Medulla oblongata (tissue), 1 donor: ENCODE measurements around the gene SIPA1L3.
"Not testable (repeated sequence)": the region's sequence is repeated elsewhere in the genome, so short reads cannot be mapped to it uniquely, and the experiment has no call there.

Experiments
- DNase-seq: peaks from one replicate; pipeline ENCODE4 v3.0.0-alpha.2; 2015; ENCODE audit errors: extremely low spot score

Gene SIPA1L3, protein sequence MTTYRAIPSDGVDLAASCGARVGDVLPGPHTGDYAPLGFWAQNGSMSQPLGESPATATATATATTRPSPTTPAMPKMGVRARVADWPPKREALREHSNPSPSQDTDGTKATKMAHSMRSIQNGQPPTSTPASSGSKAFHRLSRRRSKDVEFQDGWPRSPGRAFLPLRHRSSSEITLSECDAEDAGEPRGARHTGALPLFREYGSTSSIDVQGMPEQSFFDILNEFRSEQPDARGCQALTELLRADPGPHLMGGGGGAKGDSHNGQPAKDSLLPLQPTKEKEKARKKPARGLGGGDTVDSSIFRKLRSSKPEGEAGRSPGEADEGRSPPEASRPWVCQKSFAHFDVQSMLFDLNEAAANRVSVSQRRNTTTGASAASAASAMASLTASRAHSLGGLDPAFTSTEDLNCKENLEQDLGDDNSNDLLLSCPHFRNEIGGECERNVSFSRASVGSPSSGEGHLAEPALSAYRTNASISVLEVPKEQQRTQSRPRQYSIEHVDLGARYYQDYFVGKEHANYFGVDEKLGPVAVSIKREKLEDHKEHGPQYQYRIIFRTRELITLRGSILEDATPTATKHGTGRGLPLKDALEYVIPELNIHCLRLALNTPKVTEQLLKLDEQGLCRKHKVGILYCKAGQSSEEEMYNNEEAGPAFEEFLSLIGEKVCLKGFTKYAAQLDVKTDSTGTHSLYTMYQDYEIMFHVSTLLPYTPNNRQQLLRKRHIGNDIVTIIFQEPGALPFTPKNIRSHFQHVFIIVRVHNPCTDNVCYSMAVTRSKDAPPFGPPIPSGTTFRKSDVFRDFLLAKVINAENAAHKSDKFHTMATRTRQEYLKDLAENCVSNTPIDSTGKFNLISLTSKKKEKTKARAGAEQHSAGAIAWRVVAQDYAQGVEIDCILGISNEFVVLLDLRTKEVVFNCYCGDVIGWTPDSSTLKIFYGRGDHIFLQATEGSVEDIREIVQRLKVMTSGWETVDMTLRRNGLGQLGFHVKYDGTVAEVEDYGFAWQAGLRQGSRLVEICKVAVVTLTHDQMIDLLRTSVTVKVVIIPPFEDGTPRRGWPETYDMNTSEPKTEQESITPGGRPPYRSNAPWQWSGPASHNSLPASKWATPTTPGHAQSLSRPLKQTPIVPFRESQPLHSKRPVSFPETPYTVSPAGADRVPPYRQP (N-terminal part only)

DNA sequence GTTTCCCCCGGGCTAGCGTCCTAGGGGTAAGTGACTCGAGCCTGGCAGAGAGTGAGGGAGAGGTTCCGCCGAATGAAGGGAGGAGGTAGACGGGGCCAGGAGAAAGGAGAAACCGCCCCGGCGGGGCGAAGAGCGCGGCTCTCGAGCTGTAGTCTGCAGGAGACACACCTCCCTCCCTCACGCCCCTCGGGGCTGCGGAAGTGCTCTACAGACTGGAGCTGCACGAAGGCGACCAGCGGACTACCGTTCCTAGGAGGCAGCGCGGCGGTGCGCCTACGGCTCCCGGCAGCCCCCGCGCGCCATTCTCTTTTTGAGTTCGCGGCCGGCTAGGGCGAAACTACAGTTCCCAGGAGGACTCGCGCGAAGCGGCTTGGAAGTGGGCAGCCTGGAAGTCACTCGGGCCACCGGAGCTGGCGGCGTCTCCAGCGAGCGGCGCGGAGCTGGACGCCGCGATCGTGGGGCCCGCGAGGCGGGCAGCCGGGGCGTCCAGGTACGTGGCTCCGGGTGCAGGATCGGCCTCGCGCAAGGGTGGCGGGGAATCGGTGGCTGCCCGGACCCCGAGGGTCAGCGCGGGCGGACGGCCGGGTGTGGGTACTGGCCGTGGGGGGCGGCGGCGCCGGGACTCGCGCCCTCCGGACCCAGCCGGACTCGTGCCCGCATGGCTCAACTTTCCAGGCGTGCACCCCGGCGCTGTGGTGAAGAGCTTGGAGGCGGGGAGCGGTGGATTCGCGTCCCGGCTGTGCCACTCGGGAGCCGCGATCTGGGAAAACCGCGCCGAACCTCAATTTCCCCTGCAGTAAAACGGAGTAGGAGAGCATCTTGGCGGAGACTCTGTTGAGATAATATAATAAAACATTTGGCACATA lies at the start of gene SIPA1L3:
Gene SIPA1L3, plus strand, starts transcription at position 340 of the 866 bp plus-strand sequence. CDS start 174,358 bp downstream, outside the sequence.
- DNase-seq: peak; percentile 97

GRCh38 chr19:37864501-37864900 lies 42.5 kb upstream of the SIPA1L3 start:
- no peak for DNase-seq

- DNase-seq: not testable (repeated sequence)
Observed at GRCh38 chr19:37865930-37866329, 41.1 kb upstream of the SIPA1L3 start.

DNA sequence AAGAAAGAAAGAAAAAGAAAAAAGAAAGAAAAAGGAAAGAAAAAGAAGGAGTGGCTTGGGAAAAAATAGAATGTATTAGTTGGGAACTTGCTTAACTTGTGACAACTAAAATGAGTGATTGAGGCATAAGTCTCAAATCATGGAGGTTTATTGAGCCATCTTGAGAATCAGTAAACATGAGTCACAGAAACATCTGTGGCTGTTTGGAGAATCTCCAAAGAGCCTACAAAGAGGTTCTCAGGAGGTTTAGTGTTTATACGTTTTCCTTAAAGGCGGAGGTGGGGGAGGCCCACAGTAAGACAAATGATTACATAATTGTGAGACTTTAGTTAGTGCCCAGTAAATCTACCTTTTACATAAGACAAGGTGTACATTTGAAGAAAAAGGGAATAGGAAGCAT lies 39.2 kb upstream of the SIPA1L3 start:
- no peak for DNase-seq

GRCh38 chr19:37869766-37870340 lies 37.2 kb upstream of the SIPA1L3 start:
- no peak for DNase-seq

DNA sequence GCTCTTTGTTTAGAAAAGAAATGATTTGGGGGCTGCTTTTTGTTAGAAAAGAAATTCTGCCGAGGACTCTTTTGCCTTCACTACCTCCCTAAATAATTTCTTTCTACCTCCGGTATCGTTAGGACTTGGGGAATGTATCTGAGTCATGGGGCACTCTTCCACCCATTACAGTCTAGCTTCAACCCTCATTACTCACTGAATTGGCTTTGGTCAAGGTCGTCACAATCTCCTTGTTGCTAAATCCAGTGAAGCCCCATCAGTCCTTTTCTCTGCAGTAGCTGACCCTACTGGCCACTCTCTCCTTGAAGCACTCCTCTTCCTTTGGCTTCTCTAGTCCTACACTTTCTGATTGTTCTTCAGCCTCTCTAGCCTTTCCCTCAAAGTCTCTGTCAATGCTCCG lies 34.6 kb upstream of the SIPA1L3 start:
- no peak for DNase-seq

DNA sequence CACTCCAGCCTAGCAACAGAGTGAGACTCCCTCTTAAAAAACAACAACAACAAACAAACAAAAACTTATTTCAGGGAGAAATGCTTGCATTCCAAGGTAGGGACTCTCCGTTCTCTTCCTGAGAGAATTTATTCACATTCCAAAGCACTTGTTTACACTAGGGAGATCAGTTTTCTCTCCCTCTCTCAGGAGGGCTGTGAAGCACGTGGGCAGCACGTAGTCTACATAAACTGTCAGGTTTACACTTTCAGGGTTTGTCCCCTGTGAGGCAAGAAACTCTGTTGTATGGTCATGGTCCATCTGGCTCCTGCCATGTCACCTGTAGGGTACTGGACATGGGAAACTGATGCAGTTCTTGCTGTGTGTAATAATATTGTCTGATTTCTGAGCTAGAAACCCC lies 32.2 kb upstream of the SIPA1L3 start:
- DNase-seq: no peak

GRCh38 chr19:37876032-37876431 lies 31.0 kb upstream of the SIPA1L3 start:
- no peak for DNase-seq

DNA sequence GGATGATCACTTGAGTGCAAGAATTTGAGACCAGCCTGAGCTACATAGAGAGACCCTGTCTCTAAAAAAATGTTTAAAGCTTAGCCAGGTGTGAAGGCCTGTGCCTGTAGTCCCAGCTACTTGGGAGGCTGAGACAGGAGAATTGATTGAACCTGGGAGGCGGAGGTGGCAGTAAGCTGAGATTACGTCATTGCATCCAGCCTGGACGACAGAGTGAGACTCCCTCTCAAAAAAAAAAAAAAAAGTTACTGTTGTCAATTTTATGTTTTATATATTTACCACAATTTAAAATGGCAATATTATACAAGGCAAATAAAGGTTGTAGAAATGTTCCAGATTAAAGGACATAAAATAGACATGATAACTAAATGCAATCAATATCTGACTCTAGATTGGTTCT lies 29.9 kb upstream of the SIPA1L3 start:
- DNase-seq: no peak

- no peak for DNase-seq
Observed at GRCh38 chr19:37885392-37885791, 21.6 kb upstream of the SIPA1L3 start.

- no peak for DNase-seq
Observed at GRCh38 chr19:37886571-37886970, 20.4 kb upstream of the SIPA1L3 start.

DNA sequence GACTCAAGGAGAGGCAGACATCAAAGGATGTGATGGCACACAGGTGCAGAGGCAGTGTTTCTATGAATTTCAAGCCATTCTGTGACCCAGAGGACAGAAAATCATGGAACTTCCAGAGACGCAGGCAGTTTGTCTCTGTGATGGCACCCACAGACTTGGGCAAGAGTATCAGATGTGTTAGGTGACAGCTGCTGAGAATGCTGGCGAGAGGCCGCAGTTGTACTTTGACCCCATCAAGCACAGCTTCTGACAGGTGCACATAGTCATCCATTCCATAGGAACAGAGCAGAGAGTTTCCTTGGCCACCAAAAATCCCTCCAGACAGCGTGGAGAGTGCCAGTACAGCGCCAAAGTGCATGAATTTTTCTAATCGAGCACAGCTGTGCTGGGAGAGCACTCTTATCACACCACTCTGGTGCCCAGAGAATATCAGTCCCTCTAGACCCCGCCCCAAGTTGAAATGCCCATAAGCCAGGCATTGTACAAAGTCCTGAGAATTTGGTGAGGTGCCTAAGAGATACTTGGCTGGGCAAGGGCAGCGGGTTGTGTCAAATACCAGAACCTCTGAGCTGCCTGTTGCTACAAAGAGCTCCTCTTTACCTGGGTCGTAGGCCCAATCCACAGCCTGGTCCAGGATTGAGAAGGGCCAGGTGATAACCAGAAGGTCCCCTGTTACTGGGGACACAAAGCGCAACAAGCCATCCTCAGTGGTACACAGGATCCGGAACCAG lies 13.0 kb upstream of the SIPA1L3 start:
- DNase-seq: no peak

GRCh38 chr19:37896180-37896579 lies 10.8 kb upstream of the SIPA1L3 start:
- DNase-seq: no peak

GRCh38 chr19:37899453-37899852 lies 7.6 kb upstream of the SIPA1L3 start:
- DNase-seq: no peak

GRCh38 chr19:37899966-37900365 lies 7.0 kb upstream of the SIPA1L3 start:
- DNase-seq: no peak

DNA sequence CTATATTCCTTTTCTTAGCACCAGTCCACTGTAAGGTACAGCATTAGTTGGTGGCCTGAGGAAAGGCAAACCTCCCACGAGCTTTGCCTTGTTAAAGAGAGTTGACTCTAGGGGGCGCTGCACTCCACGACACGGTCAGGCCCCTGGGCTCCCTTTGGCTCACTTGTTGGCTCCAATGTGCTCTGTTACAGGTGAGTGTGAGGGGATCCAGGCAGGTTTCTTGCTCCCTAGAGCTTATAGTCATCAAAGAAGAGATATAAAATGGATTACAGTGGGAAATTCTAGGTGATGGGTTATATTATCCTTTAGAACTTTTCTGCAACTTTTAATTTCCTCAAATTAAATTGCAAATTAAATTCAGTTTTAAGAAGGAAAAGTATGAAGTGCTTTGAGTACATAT lies 4.3 kb upstream of the SIPA1L3 start:
- peak; percentile 88 for DNase-seq

GRCh38 chr19:37903096-37903495 lies 3.9 kb upstream of the SIPA1L3 start:
- no peak for DNase-seq

- DNase-seq: peak; percentile 12
Observed at GRCh38 chr19:37905946-37906868, 801 bp upstream of the SIPA1L3 start, which contains the start of gene WDR87. Gene WDR87 (minus strand): TSS chr19:37906594. CDS start chr19:37898239, 8,355 bp downstream.
